A673 (cell line): ENCODE data around the gene KANTR.

Experiments used
- EZH2 ChIP-seq: fragments of 200-600 bp; sonication (generic); IDR thresholded peaks from 2 replicates; pipeline ENCODE4 v1.6.1; 2017; ENCODE audit warnings: borderline replicate concordance, low read depth, mild to moderate bottlenecking, mixed read lengths, antibody characterized with exemption, low read length; ENCODE audit not compliant: poor library complexity, severe bottlenecking
- TF ChIP-seq, protein P1 (sequence below): fragments of 300-800, 200-600 bp; sonication (generic); conservative IDR thresholded peaks from 2 replicates; pipeline ENCODE4 v1.5.1; 2017; ENCODE audit warnings: low read depth, mild to moderate bottlenecking, antibody characterized with exemption, low read length, moderate library complexity, mixed read lengths

DNA sequence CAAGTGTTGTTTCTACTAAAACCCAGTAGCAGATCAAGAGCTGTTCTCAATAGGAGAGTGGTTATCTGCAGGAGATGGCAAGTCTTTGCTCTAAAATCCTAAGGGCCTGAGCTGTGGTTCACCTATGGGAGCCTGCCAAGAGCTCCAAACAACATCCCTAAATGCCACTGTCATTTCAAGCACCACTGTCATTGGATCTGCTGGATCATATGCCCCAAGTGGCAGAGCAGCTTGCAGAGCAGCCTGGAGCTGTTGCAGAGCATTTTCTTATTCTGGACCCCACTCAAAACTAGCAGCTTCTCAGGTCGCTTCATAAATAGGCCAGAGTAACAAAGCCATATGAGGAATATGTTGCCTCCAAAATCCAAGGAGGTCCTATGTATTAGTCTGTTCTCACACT lies 59.6 kb downstream of the KANTR start:
- TF ChIP-seq, protein P1, sequence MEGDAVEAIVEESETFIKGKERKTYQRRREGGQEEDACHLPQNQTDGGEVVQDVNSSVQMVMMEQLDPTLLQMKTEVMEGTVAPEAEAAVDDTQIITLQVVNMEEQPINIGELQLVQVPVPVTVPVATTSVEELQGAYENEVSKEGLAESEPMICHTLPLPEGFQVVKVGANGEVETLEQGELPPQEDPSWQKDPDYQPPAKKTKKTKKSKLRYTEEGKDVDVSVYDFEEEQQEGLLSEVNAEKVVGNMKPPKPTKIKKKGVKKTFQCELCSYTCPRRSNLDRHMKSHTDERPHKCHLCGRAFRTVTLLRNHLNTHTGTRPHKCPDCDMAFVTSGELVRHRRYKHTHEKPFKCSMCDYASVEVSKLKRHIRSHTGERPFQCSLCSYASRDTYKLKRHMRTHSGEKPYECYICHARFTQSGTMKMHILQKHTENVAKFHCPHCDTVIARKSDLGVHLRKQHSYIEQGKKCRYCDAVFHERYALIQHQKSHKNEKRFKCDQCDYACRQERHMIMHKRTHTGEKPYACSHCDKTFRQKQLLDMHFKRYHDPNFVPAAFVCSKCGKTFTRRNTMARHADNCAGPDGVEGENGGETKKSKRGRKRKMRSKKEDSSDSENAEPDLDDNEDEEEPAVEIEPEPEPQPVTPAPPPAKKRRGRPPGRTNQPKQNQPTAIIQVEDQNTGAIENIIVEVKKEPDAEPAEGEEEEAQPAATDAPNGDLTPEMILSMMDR, result no peak
- no peak for TF ChIP-seq EZH2
